T-helper 1 cell treated with Interleukin-12 subunit alpha and Interleukin-12 subunit beta and Interleukin-4 antibody, amounts not matched to agents 30 μg/mL and 1 μg/mL, for 36 hours (primary cell): ENCODE measurements around the gene PRDM7.
"Not testable (repeated sequence)": the region's sequence is repeated elsewhere in the genome, so short reads cannot be mapped to it uniquely, and the experiment has no call there.

Experiments used
- H3K27ac Mint-ChIP-seq: one replicate; pipeline ENCODE4 v1.8.0; 2021; ENCODE audit warnings: mild to moderate bottlenecking, mixed read lengths
- H3K27me3 Mint-ChIP-seq: one replicate; pipeline ENCODE4 v1.8.0; 2021; ENCODE audit warnings: low read depth, mixed read lengths
- H3K36me3 Mint-ChIP-seq: one replicate; pipeline ENCODE4 v1.8.0; 2021; ENCODE audit warnings: low read depth, mixed read lengths
- H3K4me1 Mint-ChIP-seq: one replicate; pipeline ENCODE4 v1.8.0; 2021; ENCODE audit warnings: low read depth, mixed read lengths
- H3K4me3 Mint-ChIP-seq: one replicate; pipeline ENCODE4 v1.8.0; 2021; ENCODE audit warnings: mild to moderate bottlenecking, moderate library complexity, mixed read lengths
- H3K9me3 Mint-ChIP-seq: one replicate; pipeline ENCODE4 v1.8.0; 2021; ENCODE audit warnings: mixed read lengths

The PRDM7 gene

GRCh38 chr16:90077240-90077756 is at the start of gene PRDM7:
Gene PRDM7 (minus strand): TSS chr16:90077331. CDS start chr16:90075910, 1,421 bp downstream.
- Mint-ChIP-seq H3K9me3 (no peaks in the 10 kb centered on the region), H3K27ac (peak within 1 kb of the TSS; percentile 77), H3K4me3 (peak within 1 kb of the TSS; percentile 77), H3K4me1 (peaks cover 23% of the 10 kb centered on the region), H3K27me3 (peaks cover 35% of the 10 kb centered on the region), H3K36me3 (no peaks in the 10 kb centered on the region)

GRCh38 chr16:90121846-90122245 is 44.7 kb upstream of the PRDM7 start:
- not testable (repeated sequence) for H3K9me3 Mint-ChIP-seq, H3K27ac Mint-ChIP-seq, H3K27me3 Mint-ChIP-seq, H3K4me3 Mint-ChIP-seq, H3K4me1 Mint-ChIP-seq, H3K36me3 Mint-ChIP-seq

DNA sequence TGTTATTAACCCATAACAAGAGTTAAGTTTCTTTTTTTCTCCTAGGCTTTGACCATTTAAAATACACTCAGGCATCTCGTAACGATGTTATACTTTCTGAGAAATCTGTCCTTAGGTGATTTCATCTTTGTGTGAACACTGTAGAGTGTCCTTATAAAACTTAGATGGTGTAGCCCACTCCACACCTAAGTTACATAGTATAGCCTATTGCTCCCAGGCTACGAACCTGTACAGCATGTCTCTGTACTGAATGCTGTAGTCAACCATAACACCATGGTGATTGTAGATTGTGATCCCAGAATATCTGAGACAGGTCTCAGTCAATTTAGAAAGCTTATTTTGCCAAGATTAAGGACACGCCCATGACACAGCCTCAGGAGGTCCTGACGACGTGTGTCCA is 30.5 kb upstream of the PRDM7 start:
- H3K27me3 Mint-ChIP-seq, H3K27ac Mint-ChIP-seq: not testable (repeated sequence)

DNA sequence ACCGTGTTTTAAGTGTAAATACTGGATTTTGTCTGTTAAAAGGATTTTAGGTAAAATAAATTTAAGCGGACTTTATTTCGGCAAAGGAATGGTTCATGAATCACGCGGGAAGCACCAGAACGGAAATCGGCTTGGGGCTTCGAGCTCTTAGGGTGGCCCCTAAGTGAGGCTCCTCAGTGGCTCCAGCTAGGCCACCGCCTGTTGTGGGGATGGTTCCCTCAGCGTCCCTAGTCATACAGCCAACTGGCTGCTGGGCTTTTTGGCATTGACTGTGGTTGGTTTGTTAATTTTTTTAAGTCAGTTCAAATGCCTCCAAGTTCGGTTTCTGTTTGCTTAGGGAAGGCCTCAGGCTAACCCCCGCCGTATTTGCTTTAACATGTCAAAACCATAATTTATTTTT is 29.9 kb upstream of the PRDM7 start:
- H3K36me3 Mint-ChIP-seq, H3K4me1 Mint-ChIP-seq, H3K9me3 Mint-ChIP-seq, H3K4me3 Mint-ChIP-seq, H3K27me3 Mint-ChIP-seq, H3K27ac Mint-ChIP-seq: not testable (repeated sequence)

More for the DNA sequence above, 30.5 kb upstream of the PRDM7 start:
- not testable (repeated sequence) for H3K36me3 Mint-ChIP-seq, H3K9me3 Mint-ChIP-seq, H3K4me1 Mint-ChIP-seq, H3K4me3 Mint-ChIP-seq

GRCh38 chr16:90106271-90106670 is 29.1 kb upstream of the PRDM7 start:
- not testable (repeated sequence) for H3K36me3 Mint-ChIP-seq, H3K9me3 Mint-ChIP-seq, H3K4me3 Mint-ChIP-seq, H3K27me3 Mint-ChIP-seq, H3K27ac Mint-ChIP-seq, H3K4me1 Mint-ChIP-seq

GRCh38 chr16:90104725-90105124 is 27.6 kb upstream of the PRDM7 start:
- H3K4me3 Mint-ChIP-seq, H3K27me3 Mint-ChIP-seq: not testable (repeated sequence)

GRCh38 chr16:90102086-90102884 is 25.2 kb upstream of the PRDM7 start:
- not testable (repeated sequence) for H3K4me1 Mint-ChIP-seq, H3K4me3 Mint-ChIP-seq, H3K27me3 Mint-ChIP-seq, H3K27ac Mint-ChIP-seq, H3K9me3 Mint-ChIP-seq, H3K36me3 Mint-ChIP-seq

More at GRCh38 chr16:90104725-90105124, 27.6 kb upstream of the PRDM7 start:
- not testable (repeated sequence) for H3K9me3 Mint-ChIP-seq, H3K4me1 Mint-ChIP-seq, H3K27ac Mint-ChIP-seq, H3K36me3 Mint-ChIP-seq

DNA sequence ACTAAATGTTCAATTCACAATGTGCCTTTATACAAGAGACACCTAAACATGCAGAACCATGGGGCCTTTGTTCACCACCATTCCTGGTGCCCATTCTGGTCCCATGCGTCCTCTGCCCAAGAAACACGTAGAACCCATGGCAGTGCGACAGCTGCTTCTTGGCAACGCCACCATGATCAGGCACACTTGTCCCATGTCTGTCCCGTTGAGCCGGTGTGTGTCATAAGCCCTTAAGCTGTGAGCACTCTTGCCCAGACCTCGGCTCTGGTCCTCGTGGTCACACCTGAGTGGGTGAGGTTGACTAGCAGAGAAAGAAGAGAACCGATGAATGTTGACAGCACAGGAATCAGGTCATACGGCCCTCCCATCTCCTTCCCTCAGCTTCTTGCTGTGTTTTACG is 24.2 kb upstream of the PRDM7 start:
- H3K27ac Mint-ChIP-seq, H3K36me3 Mint-ChIP-seq, H3K9me3 Mint-ChIP-seq, H3K4me3 Mint-ChIP-seq, H3K27me3 Mint-ChIP-seq, H3K4me1 Mint-ChIP-seq: not testable (repeated sequence)

- not testable (repeated sequence) for H3K4me1 Mint-ChIP-seq, H3K9me3 Mint-ChIP-seq, H3K27ac Mint-ChIP-seq, H3K4me3 Mint-ChIP-seq, H3K36me3 Mint-ChIP-seq, H3K27me3 Mint-ChIP-seq
Observed at GRCh38 chr16:90100790-90101189, 23.7 kb upstream of the PRDM7 start.

- not testable (repeated sequence) for H3K27ac Mint-ChIP-seq, H3K4me1 Mint-ChIP-seq, H3K36me3 Mint-ChIP-seq, H3K27me3 Mint-ChIP-seq, H3K9me3 Mint-ChIP-seq, H3K4me3 Mint-ChIP-seq
Observed at GRCh38 chr16:90100229-90100628, 23.1 kb upstream of the PRDM7 start.

DNA sequence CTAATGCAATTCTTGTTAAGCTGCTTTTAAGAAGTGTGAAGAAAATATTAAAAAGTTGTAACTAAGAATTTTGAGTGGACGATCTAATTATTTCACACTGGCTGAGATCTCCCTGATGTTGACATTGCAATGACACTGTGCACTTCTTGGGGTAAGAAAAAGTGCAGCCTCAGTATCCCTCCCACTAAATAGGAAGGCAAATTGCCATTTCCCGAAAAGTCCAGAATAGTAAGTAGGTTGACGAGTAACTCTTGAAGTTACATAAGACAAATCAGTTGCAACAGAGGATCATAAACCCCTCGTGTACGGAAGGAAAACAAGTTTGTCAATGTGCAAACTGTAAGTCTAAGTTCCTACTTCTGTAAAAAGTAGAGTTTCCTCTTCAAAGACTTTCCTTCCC is 21.8 kb upstream of the PRDM7 start:
- H3K4me3 Mint-ChIP-seq, H3K9me3 Mint-ChIP-seq, H3K4me1 Mint-ChIP-seq, H3K27ac Mint-ChIP-seq, H3K27me3 Mint-ChIP-seq, H3K36me3 Mint-ChIP-seq: not testable (repeated sequence)

DNA sequence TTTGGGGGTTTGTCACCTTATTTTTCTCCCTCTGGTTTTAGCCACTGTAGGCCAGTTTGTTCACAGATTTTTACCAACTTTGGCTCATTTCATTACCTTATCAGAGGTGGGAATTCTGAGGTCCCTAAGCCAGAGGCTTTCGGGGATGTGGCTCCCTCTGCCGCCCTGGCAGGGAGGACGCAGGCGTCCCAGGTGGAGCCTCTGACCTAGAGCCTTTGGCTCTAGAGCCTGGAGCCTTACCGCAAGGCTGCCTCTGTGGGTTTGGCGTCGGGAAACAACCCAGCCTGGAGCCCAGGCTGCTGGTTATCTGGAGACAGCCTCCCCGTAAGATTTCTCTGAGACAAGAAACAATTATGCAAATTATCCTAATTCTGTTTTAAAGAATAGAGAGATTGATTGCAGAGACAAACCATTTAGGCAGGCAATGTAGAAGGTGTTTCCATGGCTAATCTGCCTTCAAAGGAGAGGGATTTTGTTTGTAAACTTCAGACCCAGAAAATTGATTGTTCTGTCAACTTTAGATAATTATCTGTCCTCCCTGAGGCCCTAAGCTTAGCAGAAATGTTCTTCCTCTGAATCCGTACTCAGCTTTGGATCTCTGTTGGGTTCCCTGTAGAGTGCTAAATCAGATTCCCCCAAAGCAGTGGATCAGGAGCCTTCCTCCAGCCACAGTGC is 20.0 kb upstream of the PRDM7 start:
- H3K4me3 Mint-ChIP-seq, H3K27me3 Mint-ChIP-seq, H3K4me1 Mint-ChIP-seq, H3K9me3 Mint-ChIP-seq, H3K27ac Mint-ChIP-seq, H3K36me3 Mint-ChIP-seq: not testable (repeated sequence)

- not testable (repeated sequence) for H3K9me3 Mint-ChIP-seq, H3K27me3 Mint-ChIP-seq, H3K4me3 Mint-ChIP-seq, H3K4me1 Mint-ChIP-seq, H3K27ac Mint-ChIP-seq, H3K36me3 Mint-ChIP-seq
Observed at GRCh38 chr16:90094791-90095190, 17.7 kb upstream of the PRDM7 start.

GRCh38 chr16:90094296-90094695 is 17.2 kb upstream of the PRDM7 start:
- H3K4me1 Mint-ChIP-seq, H3K27me3 Mint-ChIP-seq, H3K27ac Mint-ChIP-seq, H3K4me3 Mint-ChIP-seq, H3K36me3 Mint-ChIP-seq, H3K9me3 Mint-ChIP-seq: not testable (repeated sequence)

DNA sequence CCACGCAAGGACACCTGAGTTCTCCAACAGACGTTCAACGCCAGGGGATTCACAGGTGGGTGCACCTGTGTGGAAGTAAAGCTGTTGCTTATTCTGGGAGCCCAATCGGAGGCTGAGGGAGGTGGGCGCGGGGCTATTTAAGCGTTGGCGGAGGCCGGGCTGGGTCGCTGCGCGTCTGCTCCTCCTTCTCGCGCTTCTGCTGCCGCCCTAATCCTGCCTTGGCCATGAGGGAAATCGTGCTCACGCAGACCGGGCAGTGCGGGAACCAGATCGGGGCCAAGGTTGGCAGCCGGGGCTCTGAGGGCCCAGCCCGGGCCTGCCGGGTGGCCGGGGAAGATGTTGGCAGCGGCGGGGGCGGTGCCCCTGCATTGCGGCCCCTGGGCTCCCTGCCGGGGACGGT is 16.7 kb upstream of the PRDM7 start:
- H3K4me1 Mint-ChIP-seq, H3K9me3 Mint-ChIP-seq, H3K36me3 Mint-ChIP-seq, H3K27ac Mint-ChIP-seq, H3K27me3 Mint-ChIP-seq, H3K4me3 Mint-ChIP-seq: not testable (repeated sequence)
